ENCODE results near the gene CHMP1A.

DNA sequence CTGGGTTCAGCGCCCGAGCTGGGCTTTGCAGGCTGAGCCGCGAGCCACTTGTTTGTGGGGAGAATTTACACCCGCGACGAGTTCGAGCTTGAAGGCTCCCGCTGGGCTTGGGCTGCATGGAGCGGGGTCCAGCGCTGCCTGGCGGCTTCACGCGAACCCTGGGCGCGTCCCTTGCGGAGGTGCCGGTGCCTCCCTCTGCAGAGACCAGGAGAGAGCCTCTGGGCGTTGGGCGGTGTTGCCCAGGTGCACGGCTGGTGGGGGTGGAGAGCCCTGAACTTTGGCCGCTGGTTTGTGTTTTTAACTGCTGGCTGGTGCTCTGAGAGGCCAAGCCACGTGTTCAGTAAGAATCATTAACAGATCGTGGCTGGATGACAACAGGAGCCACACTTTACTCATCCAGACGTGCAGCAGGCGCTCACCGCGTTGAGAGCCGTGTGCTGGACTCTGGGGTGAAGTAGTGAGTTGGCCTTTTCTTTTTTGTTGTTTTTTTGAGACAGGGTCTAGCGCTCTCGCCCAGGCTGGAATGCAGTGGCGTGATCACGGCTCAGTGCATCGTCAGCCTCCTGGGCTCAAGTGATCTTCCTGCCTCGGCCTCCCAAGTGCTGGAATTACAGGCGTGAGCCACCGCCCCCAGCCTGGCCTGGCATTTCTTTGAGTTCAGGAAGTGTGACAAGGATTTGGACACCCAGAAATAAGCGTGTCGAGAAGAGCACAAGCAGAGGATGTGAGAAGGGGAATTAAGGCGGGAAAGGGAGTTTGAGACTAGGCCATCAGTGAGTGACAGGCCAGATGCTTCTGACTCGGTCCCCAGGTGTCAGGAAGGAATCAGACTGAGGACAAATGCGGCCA lies 29.8 kb upstream of the CHMP1A start:
- TF ChIP-seq EP300 (IDR thresholded peaks at IDR 0.05) (no peak), POLR2A (IDR thresholded peaks at IDR 0.05) (no peak), POLR2AphosphoS5 (IDR thresholded peaks at IDR 0.05) (no peak)
- TF ChIP-seq, protein P1, sequence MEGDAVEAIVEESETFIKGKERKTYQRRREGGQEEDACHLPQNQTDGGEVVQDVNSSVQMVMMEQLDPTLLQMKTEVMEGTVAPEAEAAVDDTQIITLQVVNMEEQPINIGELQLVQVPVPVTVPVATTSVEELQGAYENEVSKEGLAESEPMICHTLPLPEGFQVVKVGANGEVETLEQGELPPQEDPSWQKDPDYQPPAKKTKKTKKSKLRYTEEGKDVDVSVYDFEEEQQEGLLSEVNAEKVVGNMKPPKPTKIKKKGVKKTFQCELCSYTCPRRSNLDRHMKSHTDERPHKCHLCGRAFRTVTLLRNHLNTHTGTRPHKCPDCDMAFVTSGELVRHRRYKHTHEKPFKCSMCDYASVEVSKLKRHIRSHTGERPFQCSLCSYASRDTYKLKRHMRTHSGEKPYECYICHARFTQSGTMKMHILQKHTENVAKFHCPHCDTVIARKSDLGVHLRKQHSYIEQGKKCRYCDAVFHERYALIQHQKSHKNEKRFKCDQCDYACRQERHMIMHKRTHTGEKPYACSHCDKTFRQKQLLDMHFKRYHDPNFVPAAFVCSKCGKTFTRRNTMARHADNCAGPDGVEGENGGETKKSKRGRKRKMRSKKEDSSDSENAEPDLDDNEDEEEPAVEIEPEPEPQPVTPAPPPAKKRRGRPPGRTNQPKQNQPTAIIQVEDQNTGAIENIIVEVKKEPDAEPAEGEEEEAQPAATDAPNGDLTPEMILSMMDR (IDR thresholded peaks at IDR 0.05) = no peak
